Eye (tissue), 1 donor: ENCODE results near the gene VIPR2.

Experiments
- DNase-seq: peaks from one replicate; pipeline ENCODE4 v3.0.0-alpha.2; 2015

Gene VIPR2

GRCh38 chr7:159118623-159119022 is 26.0 kb downstream of the VIPR2 start:
- no peak for DNase-seq

GRCh38 chr7:159118197-159118595 is 26.5 kb downstream of the VIPR2 start:
- no peak for DNase-seq

- DNase-seq, result peak; percentile 54
Observed at GRCh38 chr7:159117366-159118196, 27.1 kb downstream of the VIPR2 start.

- no peak for DNase-seq
Observed at GRCh38 chr7:159116581-159117339, 27.9 kb downstream of the VIPR2 start.

DNA sequence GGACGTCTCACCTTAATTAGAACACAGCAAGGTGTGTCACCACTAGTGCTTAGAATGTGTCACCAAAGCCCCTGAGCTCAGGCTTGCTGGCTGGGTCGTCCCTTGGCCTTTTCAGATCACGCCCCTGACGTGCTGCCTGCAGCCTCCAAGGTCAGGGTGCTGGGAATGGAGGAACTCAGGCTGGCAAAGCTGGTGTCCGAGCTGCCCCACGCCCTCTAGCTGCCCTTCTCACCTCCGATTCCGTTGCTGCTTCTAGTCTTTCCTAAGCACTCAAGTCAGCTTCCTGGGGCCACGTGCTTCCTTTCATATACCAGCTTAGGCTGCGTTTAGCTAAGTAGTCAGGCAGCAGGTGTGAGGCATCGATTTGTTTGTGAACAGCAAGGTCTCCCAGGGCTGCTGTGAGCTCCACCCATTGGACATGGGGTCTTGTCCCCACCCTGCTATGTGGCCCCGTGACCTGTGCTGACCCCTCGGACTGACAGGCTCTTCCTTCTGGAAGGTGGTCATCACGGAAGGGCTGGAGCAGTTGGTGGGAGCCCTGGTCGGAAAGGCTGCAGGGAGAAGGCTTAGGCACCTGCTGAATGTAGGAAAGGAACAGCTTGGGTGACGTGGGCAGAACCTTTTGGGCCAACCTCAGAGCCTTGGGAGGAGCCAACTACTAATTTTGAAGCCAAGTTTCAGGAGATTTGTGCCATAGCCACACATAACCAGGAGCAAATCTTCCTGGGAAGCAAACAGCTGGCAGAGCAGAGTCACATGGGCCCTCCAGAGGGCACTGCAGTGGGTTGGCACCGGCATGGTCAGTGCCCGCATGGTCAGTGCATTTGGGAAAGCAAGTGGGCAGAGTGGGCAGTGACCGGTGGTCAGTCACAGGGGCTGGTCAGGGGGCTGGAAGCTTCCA is 28.8 kb downstream of the VIPR2 start:
- DNase-seq, result no peak

DNA sequence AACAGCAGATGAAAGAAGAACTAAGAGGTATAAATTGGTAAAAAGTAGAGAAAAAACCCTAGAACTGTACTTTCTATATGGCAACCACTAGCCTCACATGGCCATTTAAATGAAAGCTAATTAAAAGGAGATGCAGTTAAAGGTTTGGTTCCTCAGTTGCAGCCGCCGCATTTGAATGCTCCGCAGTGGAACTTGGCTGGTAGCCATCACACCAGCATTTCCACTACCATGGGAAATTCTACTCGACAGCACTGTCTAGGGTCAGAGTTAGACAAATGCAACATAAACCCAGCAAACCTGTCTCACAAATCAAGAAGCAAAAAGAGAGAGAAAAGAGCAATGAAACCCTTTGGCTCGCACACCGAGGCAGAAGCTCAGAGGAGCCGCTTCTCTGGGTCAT is 29.7 kb downstream of the VIPR2 start:
- DNase-seq, result no peak

GRCh38 chr7:159114096-159114495 is 30.6 kb downstream of the VIPR2 start:
- no peak for DNase-seq

GRCh38 chr7:159113056-159113455 is 31.6 kb downstream of the VIPR2 start:
- no peak for DNase-seq

DNA sequence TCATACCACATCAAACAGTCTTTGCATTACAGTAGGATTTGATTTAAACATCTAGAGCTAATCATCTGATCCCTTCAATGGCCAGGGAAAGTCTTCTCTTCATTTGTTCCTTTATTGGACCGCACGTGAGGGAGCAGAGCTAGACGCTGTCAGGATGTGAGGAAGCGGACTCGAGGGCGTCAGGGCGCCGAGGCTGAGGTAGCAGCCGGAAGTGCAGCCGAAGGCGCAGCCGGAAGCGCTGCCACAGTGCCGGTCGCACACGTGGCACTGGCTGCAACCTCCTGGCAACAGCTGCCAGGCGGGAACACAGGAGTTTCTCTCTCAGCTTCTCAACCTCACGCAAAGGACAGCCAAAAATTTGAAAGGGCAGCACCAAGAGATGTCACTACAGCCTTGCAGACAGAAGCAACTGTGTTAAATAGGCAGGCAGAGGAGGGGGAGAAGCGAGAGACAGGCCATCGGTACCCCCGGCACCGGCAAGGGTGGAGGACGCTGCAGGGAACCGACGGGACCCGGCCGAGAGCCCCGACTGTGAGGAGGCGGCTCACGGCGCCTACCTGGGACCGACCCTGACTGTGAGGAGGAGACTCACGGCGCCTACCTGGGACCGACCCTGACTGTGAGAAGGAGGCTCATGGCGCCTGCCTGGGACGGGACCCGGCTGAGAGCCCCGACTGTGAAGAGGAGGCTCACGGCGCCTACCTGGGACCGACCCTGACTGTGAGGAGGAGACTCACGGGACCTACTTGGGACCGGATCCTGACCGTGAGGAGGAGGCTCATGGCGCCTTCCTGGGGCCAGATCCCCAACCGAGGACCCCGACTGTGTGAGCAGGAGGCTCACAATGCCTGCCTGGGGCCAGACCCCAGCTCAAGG is 32.3 kb downstream of the VIPR2 start:
- DNase-seq, result no peak

- no peak for DNase-seq
Observed at GRCh38 chr7:159109653-159110035, 35.0 kb downstream of the VIPR2 start.

DNA sequence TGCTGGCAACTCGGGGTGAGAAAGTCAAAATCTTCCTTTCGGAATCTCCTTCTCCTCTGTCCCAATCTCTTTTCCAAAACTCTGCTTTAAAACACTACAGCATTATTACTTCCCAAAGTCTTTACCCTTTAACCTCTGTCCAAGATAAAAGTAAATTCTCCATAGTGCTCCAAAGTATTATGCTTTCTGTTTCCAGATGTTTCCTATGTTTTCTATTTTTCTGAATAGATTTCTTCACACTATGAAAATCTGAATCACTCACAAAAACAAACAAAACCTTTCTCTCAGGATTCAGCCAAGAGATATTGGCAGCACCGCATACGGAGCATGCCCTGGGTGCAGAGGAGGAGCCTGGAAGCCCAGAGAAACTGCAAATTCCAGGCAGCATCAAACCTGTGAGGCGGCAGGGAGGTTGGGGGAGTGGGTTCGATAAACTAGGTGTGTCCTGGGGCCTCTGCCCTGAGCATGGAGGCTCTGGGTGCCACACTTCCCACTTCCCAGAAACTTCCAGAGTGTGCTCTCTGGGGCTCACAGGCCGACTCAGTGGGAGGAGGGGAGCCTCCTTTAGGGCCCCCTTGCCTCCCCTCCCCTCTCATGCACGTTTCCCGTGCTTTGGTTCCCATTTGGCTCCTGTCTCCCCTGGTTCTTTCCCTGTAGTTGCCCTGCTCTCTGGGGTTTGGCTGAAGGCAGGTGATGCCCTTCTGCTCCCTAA is 35.6 kb downstream of the VIPR2 start:
- DNase-seq, result no peak

GRCh38 chr7:159108491-159108890 is 36.2 kb downstream of the VIPR2 start:
- DNase-seq, result no peak

- peak; percentile 69 for DNase-seq
Observed at GRCh38 chr7:159107161-159107892, 37.3 kb downstream of the VIPR2 start.

DNA sequence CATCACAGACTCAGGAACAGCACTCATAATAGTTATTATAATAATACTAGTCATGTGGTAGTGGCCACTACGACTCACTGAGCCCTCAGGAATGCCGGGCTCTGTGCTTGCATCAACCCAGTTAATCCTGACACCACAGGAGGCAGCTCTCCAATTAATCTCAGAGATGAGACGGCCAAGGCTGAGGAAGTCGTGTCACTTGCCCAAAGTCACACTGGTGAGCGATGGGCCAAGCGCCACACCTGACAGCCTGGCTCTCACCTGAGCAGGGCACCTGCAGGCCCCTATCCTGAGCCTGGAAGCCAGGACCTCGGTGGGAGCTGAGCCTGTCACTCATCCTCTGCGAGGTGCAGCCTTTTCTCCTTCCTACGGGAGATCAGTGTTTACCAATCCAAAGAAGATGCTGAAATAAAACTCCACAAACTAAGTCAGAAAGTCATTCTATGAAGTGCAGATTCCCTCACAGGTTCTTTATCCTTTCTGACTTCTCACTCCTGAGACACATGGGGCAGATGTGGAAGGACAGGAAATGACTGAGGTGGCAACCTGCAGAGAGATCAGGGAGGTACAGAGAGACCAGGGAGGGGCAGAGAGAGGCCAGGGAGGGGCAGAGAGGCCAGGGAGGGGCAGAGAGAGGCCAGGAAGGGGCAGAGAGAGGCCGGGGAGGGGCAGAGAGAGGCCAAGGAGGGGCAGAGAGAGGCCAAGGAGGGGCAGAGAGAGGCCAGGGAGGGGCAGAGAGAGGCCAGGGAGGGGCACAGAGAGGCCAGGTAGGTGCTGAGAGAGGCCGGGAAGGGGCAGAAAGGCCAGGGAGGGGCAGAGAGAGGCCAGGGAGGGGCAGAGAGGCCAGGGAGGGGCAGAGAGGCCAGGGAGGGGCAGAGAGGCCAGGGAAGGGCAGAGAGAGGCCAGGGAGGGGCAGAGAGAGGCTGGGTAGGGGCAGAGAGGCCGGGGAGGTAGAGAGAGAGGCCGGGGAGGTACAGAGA is 38.5 kb downstream of the VIPR2 start:
- DNase-seq, result peak; percentile 74

DNA sequence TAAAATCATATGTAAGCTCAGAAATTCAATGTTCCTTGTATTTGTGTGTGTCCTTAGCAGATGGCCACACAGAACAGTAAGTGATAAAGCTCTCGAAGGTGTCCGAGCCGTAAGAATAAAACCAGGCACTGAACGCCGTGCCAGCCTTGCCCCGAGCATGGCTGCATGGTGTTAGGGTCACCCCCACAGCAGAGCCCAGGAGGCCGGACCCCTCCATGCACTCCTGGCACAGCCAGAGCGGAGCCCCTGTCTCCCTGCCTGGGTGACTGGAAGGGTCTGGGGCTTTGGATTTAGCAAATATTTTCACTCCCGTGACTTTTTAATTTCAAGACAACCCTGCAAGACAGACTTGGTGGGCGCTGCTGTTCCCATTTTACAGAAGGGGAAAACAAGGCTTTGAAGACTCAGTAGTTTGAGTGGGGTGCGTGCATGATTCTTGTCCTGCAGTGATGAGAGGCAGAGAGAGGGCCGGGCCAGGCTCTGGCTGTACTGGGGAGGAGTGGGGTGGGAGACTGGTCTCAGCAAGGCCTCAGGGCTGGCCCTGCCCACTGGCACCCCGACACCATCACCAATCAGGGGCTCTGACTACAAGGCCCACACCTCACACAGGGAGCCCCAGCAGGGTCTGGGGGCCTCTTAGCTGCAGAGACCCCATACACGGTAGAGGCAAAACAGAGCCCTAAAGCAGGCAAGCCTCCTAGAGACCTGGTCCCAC is 39.4 kb downstream of the VIPR2 start:
- no peak for DNase-seq

DNA sequence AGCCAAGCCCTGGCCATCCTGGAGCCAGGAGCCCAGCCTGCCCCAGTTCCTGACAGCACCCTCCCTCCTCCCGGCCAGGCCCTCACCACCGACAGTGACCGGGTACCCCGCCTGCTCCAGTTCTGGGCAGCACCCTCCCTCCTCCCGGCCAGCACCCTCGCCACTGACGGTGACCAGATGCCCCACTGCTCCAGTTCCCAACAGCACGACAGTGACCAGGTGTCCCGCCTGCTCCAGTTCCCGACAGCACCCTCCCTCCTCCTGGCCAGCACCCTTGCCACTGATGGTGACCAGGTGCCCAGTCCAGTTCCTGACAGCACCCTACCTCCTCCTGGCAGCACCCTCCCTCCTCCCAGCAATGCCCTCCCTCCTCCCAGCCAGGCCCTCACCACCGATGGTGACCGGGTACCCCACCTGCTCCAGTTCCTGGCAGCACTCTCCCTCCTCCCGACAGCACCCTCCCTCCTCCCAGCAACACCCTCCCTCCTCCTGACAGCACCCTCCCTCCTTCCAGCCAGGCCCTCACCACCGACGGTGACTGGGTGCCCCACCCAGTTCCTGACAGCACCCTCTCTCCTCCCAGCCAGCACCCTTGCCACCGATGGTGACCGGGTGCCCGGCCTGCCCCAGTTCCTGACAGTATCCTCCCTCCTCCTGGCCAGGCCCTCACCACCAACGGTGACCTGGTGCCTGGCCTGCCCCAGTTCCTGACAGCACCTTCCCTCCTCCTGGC is 40.3 kb downstream of the VIPR2 start:
- no peak for DNase-seq

DNA sequence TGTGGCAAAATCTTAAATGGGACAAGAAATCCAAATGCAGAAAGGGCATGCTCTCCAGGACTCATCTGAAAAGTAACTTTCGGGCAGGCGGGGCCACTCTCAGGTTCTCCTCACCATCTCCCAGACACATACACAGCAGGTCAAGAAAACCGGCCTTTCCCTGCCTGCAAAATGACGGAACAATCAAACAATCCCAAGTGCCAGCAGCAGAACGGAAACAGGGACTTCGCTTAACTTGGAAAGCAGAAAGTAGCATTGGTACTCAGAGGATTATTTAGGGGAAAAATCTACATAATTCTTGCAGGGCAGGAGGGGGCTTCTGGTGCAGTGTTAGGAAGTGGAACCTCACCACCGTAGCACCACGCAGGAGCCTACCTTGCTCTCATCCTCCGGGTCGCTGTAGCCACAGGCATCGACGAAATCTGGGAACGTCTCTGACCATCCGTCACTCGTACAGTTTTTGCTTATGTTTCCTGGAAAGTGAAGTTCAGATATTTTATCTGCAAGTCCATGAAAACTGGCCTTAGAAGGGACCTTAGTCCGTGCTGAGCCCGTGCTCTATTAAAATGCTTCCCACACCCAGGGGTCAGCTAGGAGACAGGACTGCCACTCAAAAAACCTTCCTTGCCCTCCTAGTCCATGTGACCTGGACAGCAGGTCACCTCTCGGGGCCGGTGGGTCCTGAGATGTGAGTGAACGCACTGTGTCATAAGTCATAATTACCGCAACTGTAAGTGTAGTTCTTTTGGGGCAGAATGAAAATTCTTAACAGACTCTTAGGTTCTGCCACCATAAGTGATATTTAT is 41.1 kb downstream of the VIPR2 start:
- DNase-seq, result no peak
